Measurements from ENCODE around the gene TPM3. TPM values are rescaled to one million over a fixed set of nuclear protein-coding genes. Genes with fewer than 3 reads are reported as not detected.

TPM3 gene
- total and polyA plus RNA-seq, 9 of the 15 experiments (the other 6 are each of a cell fraction or from before 2014, with no cell fraction given): 202 to 604 (median 421) TPM

DNA sequence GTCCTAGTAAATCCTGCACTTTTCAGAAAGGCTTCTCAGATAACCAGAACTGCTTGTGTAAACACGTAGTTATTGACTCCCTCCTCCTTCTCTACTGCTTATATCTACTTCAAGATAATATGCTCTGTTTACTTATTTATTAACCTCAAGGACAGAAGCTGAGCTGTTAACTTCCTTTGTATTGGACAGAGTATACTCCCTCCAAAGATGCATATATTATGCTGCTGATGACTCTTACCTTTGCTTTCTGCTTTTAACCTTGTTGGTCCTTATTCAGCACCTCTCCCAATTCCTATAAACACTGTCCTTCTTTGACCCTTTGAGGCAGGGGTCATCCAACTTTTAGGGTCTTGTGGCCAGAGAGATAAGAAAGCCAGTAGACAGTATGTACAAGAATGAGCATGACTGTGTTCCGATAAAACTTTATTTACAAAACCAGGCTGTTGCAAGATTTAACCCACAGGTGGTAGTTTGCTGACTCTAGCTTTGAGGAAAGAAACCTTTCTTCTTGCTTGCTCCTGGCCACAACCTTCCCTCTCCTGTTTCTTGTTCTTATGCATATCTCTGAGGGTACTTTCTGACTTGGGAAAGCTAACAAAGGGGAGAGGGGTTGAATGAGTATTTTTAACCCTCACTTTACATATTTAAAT, 4.9 kb downstream of the TPM3 start (continued):
- no peak for TF ChIP-seq RAD21 (CRISPR knock-in tag; conservative IDR thresholded peaks at IDR 0.05 in 1 of 2, IDR thresholded peaks at IDR 0.05 in 1 of 2)
- TF ChIP-seq TGIF2 (CRISPR knock-in tag; IDR thresholded peaks at IDR 0.05): no peak
- TF ChIP-seq, protein P1, sequence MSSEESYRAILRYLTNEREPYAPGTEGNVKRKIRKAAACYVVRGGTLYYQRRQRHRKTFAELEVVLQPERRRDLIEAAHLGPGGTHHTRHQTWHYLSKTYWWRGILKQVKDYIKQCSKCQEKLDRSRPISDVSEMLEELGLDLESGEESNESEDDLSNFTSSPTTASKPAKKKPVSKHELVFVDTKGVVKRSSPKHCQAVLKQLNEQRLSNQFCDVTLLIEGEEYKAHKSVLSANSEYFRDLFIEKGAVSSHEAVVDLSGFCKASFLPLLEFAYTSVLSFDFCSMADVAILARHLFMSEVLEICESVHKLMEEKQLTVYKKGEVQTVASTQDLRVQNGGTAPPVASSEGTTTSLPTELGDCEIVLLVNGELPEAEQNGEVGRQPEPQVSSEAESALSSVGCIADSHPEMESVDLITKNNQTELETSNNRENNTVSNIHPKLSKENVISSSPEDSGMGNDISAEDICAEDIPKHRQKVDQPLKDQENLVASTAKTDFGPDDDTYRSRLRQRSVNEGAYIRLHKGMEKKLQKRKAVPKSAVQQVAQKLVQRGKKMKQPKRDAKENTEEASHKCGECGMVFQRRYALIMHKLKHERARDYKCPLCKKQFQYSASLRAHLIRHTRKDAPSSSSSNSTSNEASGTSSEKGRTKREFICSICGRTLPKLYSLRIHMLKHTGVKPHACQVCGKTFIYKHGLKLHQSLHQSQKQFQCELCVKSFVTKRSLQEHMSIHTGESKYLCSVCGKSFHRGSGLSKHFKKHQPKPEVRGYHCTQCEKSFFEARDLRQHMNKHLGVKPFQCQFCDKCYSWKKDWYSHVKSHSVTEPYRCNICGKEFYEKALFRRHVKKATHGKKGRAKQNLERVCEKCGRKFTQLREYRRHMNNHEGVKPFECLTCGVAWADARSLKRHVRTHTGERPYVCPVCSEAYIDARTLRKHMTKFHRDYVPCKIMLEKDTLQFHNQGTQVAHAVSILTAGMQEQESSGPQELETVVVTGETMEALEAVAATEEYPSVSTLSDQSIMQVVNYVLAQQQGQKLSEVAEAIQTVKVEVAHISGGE (CRISPR knock-in tag; IDR thresholded peaks at IDR 0.05): no peak
- TF ChIP-seq, protein P2, sequence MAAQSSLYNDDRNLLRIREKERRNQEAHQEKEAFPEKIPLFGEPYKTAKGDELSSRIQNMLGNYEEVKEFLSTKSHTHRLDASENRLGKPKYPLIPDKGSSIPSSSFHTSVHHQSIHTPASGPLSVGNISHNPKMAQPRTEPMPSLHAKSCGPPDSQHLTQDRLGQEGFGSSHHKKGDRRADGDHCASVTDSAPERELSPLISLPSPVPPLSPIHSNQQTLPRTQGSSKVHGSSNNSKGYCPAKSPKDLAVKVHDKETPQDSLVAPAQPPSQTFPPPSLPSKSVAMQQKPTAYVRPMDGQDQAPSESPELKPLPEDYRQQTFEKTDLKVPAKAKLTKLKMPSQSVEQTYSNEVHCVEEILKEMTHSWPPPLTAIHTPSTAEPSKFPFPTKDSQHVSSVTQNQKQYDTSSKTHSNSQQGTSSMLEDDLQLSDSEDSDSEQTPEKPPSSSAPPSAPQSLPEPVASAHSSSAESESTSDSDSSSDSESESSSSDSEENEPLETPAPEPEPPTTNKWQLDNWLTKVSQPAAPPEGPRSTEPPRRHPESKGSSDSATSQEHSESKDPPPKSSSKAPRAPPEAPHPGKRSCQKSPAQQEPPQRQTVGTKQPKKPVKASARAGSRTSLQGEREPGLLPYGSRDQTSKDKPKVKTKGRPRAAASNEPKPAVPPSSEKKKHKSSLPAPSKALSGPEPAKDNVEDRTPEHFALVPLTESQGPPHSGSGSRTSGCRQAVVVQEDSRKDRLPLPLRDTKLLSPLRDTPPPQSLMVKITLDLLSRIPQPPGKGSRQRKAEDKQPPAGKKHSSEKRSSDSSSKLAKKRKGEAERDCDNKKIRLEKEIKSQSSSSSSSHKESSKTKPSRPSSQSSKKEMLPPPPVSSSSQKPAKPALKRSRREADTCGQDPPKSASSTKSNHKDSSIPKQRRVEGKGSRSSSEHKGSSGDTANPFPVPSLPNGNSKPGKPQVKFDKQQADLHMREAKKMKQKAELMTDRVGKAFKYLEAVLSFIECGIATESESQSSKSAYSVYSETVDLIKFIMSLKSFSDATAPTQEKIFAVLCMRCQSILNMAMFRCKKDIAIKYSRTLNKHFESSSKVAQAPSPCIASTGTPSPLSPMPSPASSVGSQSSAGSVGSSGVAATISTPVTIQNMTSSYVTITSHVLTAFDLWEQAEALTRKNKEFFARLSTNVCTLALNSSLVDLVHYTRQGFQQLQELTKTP (IDR thresholded peaks at IDR 0.05; ENCODE audit: low read depth in 1 of 2, partially characterized antibody in 2 of 2): peak; percentile 68 to 74
- TF ChIP-seq, protein P3, sequence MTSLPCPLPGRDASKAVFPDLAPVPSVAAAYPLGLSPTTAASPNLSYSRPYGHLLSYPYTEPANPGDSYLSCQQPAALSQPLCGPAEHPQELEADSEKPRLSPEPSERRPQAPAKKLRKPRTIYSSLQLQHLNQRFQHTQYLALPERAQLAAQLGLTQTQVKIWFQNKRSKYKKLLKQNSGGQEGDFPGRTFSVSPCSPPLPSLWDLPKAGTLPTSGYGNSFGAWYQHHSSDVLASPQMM (CRISPR knock-in tag; IDR thresholded peaks at IDR 0.05): no peak
- no peak for TF ChIP-seq ZNF436 (CRISPR knock-in tag; IDR thresholded peaks at IDR 0.05)
- TF ChIP-seq ZKSCAN8 (CRISPR knock-in tag; IDR thresholded peaks at IDR 0.05): no peak
- TF ChIP-seq, protein P4, sequence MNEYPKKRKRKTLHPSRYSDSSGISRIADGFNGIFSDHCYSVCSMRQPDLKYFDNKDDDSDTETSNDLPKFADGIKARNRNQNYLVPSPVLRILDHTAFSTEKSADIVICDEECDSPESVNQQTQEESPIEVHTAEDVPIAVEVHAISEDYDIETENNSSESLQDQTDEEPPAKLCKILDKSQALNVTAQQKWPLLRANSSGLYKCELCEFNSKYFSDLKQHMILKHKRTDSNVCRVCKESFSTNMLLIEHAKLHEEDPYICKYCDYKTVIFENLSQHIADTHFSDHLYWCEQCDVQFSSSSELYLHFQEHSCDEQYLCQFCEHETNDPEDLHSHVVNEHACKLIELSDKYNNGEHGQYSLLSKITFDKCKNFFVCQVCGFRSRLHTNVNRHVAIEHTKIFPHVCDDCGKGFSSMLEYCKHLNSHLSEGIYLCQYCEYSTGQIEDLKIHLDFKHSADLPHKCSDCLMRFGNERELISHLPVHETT (CRISPR knock-in tag; conservative IDR thresholded peaks at IDR 0.05 in 1 of 2, IDR thresholded peaks at IDR 0.05 in 1 of 2): no peak
- TF ChIP-seq CBFA2T3 (IDR thresholded peaks at IDR 0.05): peak; percentile 91
- TF ChIP-seq CEBPB (tag; IDR thresholded peaks at IDR 0.05): peak; percentile 82
- no peak for TF ChIP-seq RBM39 (optimal IDR thresholded peaks at IDR 0.05; ENCODE audit: low read depth, low read length)
- TF ChIP-seq MTA2 (IDR thresholded peaks at IDR 0.05; ENCODE audit: low read depth): peak; percentile 50
- no peak for TF ChIP-seq ZNF232 (CRISPR knock-in tag; IDR thresholded peaks at IDR 0.05)
- TF ChIP-seq, protein P5, sequence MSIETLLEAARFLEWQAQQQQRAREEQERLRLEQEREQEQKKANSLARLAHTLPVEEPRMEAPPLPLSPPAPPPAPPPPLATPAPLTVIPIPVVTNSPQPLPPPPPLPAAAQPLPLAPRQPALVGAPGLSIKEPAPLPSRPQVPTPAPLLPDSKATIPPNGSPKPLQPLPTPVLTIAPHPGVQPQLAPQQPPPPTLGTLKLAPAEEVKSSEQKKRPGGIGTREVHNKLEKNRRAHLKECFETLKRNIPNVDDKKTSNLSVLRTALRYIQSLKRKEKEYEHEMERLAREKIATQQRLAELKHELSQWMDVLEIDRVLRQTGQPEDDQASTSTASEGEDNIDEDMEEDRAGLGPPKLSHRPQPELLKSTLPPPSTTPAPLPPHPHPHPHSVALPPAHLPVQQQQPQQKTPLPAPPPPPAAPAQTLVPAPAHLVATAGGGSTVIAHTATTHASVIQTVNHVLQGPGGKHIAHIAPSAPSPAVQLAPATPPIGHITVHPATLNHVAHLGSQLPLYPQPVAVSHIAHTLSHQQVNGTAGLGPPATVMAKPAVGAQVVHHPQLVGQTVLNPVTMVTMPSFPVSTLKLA (conservative IDR thresholded peaks at IDR 0.05): peak; percentile 37 to 66; a peak in 2 of 4 replicates
- TF ChIP-seq SMARCB1 (IDR thresholded peaks at IDR 0.05; ENCODE audit: insufficient read length, low read depth): no peak

Data from K562 (cell line).